AG10803 (cell line): Measurements from ENCODE around the gene TM9SF2.

ENCODE experiments used
- DNase-seq: peaks from one replicate; pipeline ENCODE4 v3.0.0; 2010; ENCODE audit warnings: low read depth
- H3K4me3 ChIP-seq: 2 replicates; pipeline ENCODE4 v1.5.1; 2011; ENCODE audit warnings: mild to moderate bottlenecking, low read length, control low read depth
- TF ChIP-seq, protein P1 (sequence below): conservative IDR thresholded peaks from 2 replicates; pipeline ENCODE4 v1.5.1; 2011; ENCODE audit warnings: mild to moderate bottlenecking, low read length, control low read depth, inconsistent platforms

Gene TM9SF2

DNA sequence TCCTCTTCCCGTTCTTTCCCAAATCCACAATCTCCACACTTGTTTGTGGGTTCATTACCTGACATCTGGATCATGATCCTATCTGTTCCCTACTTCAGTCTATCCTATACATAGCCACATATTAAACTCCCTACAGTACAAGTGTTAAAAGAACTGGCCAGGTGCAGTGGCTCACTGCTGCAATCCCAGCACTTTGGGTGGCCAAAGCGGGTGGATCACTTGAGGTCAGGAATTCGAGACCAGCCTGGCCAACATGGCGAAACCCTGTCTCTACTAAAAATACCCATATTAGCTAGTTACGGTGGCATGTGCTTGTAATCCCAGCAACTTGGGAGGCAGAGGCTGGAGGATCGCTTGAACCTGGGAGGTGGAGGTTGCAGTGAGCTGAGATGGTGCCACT, 88.3 kb downstream of the TM9SF2 start:
- H3K4me3 ChIP-seq: no peak overlapping the region
- TF ChIP-seq, protein P1, sequence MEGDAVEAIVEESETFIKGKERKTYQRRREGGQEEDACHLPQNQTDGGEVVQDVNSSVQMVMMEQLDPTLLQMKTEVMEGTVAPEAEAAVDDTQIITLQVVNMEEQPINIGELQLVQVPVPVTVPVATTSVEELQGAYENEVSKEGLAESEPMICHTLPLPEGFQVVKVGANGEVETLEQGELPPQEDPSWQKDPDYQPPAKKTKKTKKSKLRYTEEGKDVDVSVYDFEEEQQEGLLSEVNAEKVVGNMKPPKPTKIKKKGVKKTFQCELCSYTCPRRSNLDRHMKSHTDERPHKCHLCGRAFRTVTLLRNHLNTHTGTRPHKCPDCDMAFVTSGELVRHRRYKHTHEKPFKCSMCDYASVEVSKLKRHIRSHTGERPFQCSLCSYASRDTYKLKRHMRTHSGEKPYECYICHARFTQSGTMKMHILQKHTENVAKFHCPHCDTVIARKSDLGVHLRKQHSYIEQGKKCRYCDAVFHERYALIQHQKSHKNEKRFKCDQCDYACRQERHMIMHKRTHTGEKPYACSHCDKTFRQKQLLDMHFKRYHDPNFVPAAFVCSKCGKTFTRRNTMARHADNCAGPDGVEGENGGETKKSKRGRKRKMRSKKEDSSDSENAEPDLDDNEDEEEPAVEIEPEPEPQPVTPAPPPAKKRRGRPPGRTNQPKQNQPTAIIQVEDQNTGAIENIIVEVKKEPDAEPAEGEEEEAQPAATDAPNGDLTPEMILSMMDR: no peak
- DNase-seq: no peak

DNA sequence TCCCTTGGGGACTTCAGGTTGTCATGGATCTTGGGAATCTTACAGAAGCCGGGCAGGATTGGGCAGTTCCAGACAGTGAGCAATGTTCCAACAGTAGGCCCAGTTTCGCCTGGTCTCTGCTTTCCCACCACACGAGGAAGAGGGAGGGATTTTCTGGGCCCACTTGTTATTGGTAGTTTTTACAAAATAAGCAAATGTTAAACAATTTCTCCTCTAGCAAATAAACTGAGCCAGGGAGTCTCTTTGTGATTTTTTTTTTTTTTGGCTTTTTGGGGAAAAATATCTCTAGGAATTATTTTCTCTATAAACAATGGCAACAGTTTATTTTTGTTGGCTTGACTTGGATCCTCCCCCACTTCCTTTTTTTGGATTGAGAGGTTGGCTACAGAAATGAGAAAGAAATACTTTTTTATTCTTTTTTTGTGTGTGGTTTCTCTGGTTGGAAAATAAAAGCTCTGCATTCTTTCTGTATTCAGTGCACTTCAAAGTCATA, 89.3 kb downstream of the TM9SF2 start:
- no peak overlapping the region for H3K4me3 ChIP-seq
- DNase-seq: peak; percentile 21
- TF ChIP-seq, protein P1: no peak

DNA sequence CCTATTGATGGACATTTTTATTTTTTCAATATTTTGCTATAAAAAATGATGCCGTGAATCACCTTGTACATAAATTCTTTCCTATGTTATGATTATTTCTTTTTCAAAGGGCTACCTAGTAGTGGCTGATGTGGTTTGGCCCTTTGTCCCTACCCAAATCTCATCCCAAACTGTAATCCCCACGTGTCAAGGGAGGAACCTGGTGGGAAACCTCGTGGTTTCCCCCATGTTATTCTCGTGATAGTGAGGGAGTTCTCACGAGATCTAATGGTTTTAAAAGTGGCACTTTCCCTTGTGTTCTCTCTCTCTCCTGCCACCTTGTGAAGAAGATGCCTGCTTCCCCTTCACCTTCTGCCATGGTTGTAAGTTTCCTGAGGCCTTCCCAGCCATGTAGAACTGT, 94.9 kb downstream of the TM9SF2 start:
- TF ChIP-seq, protein P1: no peak
- DNase-seq: no peak
- H3K4me3 ChIP-seq: no peak overlapping the region

DNA sequence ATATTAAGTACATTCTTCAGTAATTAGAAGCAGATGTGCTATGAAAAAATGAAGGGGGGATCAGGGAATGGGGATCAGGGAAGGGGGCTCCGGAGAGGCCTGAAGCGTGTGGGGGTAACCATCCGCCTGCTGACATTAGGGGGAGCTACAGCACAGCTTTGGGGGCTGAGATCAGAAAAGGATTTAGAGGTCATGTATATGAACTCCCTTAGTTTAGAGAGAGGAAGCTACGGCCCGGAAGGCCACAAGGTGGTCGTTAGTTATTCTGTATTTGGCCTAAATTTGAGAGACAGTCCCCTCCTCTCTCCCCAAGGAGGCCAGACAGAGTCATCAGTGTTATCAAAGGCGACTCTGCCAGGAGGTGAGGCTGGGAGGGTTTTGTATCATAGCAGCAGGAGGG, 99.0 kb downstream of the TM9SF2 start:
- TF ChIP-seq, protein P1: no peak
- H3K4me3 ChIP-seq: no peak overlapping the region
- no peak for DNase-seq

DNA sequence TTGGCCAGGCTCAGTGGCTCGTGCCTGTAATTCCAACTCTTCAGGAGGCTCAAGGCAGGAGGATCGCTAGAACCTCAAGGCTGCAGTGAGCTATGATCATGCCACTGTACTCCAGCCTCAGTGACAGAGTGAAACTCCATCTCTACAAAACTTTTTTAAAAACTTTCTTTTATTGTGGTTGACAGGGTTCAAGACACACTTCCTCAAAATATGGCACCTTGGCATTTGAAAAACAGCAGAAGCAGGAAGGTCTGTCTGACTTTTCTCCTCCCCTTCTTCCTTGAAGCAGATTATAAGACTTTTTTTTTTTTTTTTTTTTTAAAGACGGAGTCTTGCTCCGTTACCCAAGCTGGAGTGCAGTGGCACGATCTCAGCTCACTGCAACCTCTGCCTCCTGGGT, 100.3 kb downstream of the TM9SF2 start:
- no peak for DNase-seq
- TF ChIP-seq, protein P1: no peak

DNA sequence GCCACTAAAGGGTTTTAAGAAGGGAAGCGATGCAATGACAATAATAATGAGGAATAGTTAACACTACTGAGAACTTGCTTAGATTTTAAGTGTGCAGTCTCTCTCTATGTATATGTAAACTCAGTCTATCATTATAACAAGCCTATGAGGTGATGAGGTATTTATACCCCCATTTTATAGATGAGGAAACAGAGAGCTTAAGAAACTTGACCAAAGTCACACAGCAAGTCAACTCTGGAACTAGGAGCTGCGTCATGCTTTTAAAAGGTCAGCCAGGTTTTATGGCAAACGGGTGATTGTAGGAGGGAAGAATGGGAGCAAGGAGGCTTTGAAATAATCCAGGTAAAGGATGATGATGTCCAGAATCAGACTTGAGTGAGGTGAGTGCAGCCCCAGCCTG, 103.4 kb downstream of the TM9SF2 start:
- H3K4me3 ChIP-seq: no peak overlapping the region
- TF ChIP-seq, protein P1: no peak
- DNase-seq: no peak

More for the DNA sequence above, 100.3 kb downstream of the TM9SF2 start:
- no peak overlapping the region for H3K4me3 ChIP-seq

DNA sequence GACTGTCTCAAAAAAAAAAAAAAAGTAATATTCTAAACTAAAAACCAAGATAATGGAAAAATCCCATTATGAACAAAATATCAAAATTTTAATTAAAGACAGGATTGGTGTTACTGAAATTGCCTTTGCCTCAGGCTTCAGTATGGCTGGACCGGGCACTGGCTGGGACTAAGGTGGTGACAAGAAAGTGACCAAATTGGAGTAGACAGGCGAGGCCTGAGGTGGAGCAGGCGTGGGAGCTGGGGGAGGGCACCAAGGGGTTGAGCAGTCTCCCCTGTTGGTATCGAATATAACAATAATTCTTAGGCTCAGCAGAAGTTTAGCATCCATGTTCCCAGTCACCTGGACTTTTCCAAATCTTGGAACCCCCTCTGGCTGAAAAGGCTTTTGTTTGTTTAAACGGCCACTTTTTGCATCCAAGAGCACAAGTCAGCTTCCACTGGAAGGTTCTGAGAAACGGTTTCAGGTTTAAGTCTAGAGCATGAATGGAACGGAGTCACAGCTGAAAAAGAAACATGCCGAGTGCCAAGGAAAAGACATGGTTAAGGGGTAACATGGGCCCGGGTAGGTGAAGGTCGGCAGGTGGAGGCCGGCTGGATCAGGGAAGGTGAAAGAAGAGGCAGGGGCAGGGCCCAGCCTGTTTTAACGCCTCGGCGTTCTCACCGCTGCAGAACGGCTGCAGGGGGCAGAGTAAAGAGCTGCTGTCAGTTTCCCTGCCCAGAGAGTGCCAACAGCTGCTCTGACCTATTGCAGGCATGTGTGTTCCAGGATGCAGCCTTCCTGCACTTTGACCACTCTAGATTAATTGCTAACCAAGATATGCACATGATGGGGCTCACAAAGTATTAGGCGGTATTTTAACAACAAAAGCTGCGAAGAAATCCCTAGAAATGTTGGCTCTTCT, 104.4 kb downstream of the TM9SF2 start:
- TF ChIP-seq, protein P1: peak; percentile 37
- peak overlapping the region; percentile 66 for H3K4me3 ChIP-seq

More for the DNA sequence above, 104.4 kb downstream of the TM9SF2 start:
- DNase-seq: peak; percentile 22
